Amygdala (tissue), 56 donors: ENCODE data around the gene C4B.
A peak's percentile ranks its signal among the peaks of the same experiment; 100 is the strongest.
"Not testable (repeated sequence)": the region's sequence is repeated elsewhere in the genome, so short reads cannot be mapped to it uniquely, and the experiment has no call there.

Source experiments
- DNase-seq, 56 donors: peaks; one replicate each; lab custom pipeline; 2025; lab: John Stamatoyannopoulos, UW

C4B gene

GRCh38 chr6:31980195-31980876 lies 34.3 kb upstream of the C4B start:
- DNase-seq = not testable (repeated sequence)

GRCh38 chr6:31980998-31981397 lies 33.6 kb upstream of the C4B start:
- not testable (repeated sequence) for DNase-seq

GRCh38 chr6:31981744-31982143 lies 32.9 kb upstream of the C4B start, which contains the start of gene C4A:
Gene C4A (plus strand): TSS chr6:31982057. CDS start chr6:31982108, 51 bp downstream.
- not testable (repeated sequence) for DNase-seq

GRCh38 chr6:31989363-31989762 lies 25.2 kb upstream of the C4B start:
- not testable (repeated sequence) for DNase-seq

- not testable (repeated sequence) for DNase-seq
Measured at GRCh38 chr6:31994421-31994820, 20.2 kb upstream of the C4B start.

- not testable (repeated sequence) for DNase-seq
Measured at GRCh38 chr6:31996385-31996784, 18.2 kb upstream of the C4B start.

GRCh38 chr6:32002546-32003268 lies 11.9 kb upstream of the C4B start:
- DNase-seq = not testable (repeated sequence)

- not testable (repeated sequence) for DNase-seq
Measured at GRCh38 chr6:32003301-32003700, 11.3 kb upstream of the C4B start.

- not testable (repeated sequence) for DNase-seq
Measured at GRCh38 chr6:32004393-32004792, 10.2 kb upstream of the C4B start.

GRCh38 chr6:32004864-32005537 lies 9.6 kb upstream of the C4B start:
- not testable (repeated sequence) for DNase-seq

- DNase-seq = not testable (repeated sequence)
Measured at GRCh38 chr6:32005538-32005880, 9.1 kb upstream of the C4B start.

- DNase-seq = not testable (repeated sequence)
Measured at GRCh38 chr6:32005991-32006529, 8.5 kb upstream of the C4B start.

- DNase-seq = not testable (repeated sequence)
Measured at GRCh38 chr6:32007086-32007485, 7.5 kb upstream of the C4B start.

- DNase-seq = not testable (repeated sequence)
Measured at GRCh38 chr6:32008037-32008436, 6.6 kb upstream of the C4B start.

- DNase-seq = not testable (repeated sequence)
Measured at GRCh38 chr6:32008616-32009015, 6.0 kb upstream of the C4B start.

- not testable (repeated sequence) for DNase-seq
Measured at GRCh38 chr6:32009537-32009936, 5.1 kb upstream of the C4B start.

- not testable (repeated sequence) for DNase-seq
Measured at GRCh38 chr6:32010856-32011530, 3.6 kb upstream of the C4B start.

GRCh38 chr6:32012941-32013617 lies 1.5 kb upstream of the C4B start:
- peak in 1 of 56 donors; percentile 0 for DNase-seq

GRCh38 chr6:32013738-32014137 lies 857 bp upstream of the C4B start:
- not testable (repeated sequence) for DNase-seq

GRCh38 chr6:32022100-32022499 lies 7.5 kb downstream of the C4B start:
- DNase-seq = not testable (repeated sequence)
